ENCODE data around the gene MCTP1.

Gene MCTP1

GRCh38 chr5:94812232-94812631, 472.7 kb downstream of the MCTP1 start:
- Histone ChIP-seq H3K27ac (ENCODE audit: poor library complexity, severe bottlenecking) (no peak overlapping the region), H3K27me3 (ENCODE audit: insufficient read depth, poor library complexity, severe bottlenecking) (peaks cover 5% of the 10 kb centered on the region), H3K36me3 (ENCODE audit: low read depth) (no peaks in the 10 kb centered on the region), H3K9me3 (ENCODE audit: severe bottlenecking) (no peaks in the 10 kb centered on the region), H3K4me3 (ENCODE audit: severe bottlenecking) (no peak overlapping the region), H3K4me1 (ENCODE audit: insufficient read depth, poor library complexity, severe bottlenecking) (no peaks in the 10 kb centered on the region)
- DNase-seq (ENCODE audit: low spot score): no peak
- ATAC-seq (ENCODE audit: low read depth): no peak
- peak; percentile 13 for TF ChIP-seq CTCF (IDR thresholded peaks at IDR 0.05; ENCODE audit: poor library complexity, severe bottlenecking)

GRCh38 chr5:94811331-94811730, 473.6 kb downstream of the MCTP1 start:
- ATAC-seq (ENCODE audit: low read depth) (no peak), DNase-seq (ENCODE audit: low spot score) (no peak)
- H3K27ac ChIP-seq (ENCODE audit: poor library complexity, severe bottlenecking): no peak overlapping the region
- H3K9me3 ChIP-seq (ENCODE audit: severe bottlenecking): no peaks in the 10 kb centered on the region
- H3K36me3 ChIP-seq (ENCODE audit: low read depth): no peaks in the 10 kb centered on the region
- TF ChIP-seq CTCF (IDR thresholded peaks at IDR 0.05; ENCODE audit: poor library complexity, severe bottlenecking): no peak
- H3K27me3 ChIP-seq (ENCODE audit: insufficient read depth, poor library complexity, severe bottlenecking): peaks cover 5% of the 10 kb centered on the region
- no peak overlapping the region for H3K4me3 ChIP-seq (ENCODE audit: severe bottlenecking)
- no peaks in the 10 kb centered on the region for H3K4me1 ChIP-seq (ENCODE audit: insufficient read depth, poor library complexity, severe bottlenecking)

- ATAC-seq (ENCODE audit: low read depth) (no peak), DNase-seq (ENCODE audit: low spot score) (no peak)
- Histone ChIP-seq H3K9me3 (ENCODE audit: severe bottlenecking) (no peaks in the 10 kb centered on the region), H3K4me1 (ENCODE audit: insufficient read depth, poor library complexity, severe bottlenecking) (no peaks in the 10 kb centered on the region), H3K4me3 (ENCODE audit: severe bottlenecking) (no peak overlapping the region), H3K27me3 (ENCODE audit: insufficient read depth, poor library complexity, severe bottlenecking) (peaks cover 5% of the 10 kb centered on the region), H3K27ac (ENCODE audit: poor library complexity, severe bottlenecking) (no peak overlapping the region), H3K36me3 (ENCODE audit: low read depth) (no peaks in the 10 kb centered on the region)
- TF ChIP-seq CTCF (IDR thresholded peaks at IDR 0.05; ENCODE audit: poor library complexity, severe bottlenecking): no peak
These were observed 474.0 kb downstream of the MCTP1 start for GRCh38 chr5:94810877-94811276.

DNA sequence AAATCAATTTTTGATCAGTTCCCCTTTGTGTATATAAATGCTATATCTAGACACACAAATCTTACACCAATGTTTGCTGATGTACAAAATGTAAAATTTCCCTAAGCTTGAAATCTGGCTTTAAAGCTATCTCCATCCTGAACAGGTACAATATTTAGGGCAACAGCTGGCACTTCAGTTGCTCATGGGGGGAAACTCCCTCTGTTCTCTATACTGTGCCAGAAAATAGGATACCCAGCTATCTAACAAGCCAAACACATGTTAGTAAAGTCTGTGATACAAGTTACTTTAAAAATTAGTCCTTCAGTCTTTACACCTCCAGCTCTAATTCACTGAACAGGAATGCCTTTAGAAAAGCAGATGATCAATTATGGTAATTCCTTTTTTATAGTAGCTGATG, 474.6 kb downstream of the MCTP1 start:
- Histone ChIP-seq H3K4me1 (ENCODE audit: insufficient read depth, poor library complexity, severe bottlenecking) (no peaks in the 10 kb centered on the region), H3K36me3 (ENCODE audit: low read depth) (no peaks in the 10 kb centered on the region), H3K27ac (ENCODE audit: poor library complexity, severe bottlenecking) (no peak overlapping the region), H3K27me3 (ENCODE audit: insufficient read depth, poor library complexity, severe bottlenecking) (peaks cover 5% of the 10 kb centered on the region), H3K9me3 (ENCODE audit: severe bottlenecking) (no peaks in the 10 kb centered on the region), H3K4me3 (ENCODE audit: severe bottlenecking) (no peak overlapping the region)
- ATAC-seq (ENCODE audit: low read depth) (no peak), DNase-seq (ENCODE audit: low spot score) (no peak)
- no peak for TF ChIP-seq CTCF (IDR thresholded peaks at IDR 0.05; ENCODE audit: poor library complexity, severe bottlenecking)

DNA sequence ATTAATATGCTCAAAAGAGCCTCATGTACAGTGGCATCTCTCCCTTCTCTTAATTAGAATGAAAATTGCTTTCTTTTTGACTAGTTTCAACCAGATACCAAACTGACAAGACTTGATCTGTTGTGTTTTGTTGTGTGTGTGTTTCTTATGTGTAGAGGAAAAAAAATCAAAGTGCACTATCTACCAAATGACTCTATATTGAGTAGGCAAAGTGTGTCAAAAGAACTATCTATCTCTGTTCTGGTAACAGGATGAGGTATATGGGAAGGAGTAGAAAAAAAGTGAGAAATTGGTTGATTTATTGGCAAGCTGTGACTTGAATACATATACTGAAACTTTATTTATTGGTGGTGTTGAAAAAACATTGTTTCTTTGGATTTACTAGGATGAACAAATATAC, 476.4 kb downstream of the MCTP1 start:
- TF ChIP-seq CTCF (IDR thresholded peaks at IDR 0.05; ENCODE audit: poor library complexity, severe bottlenecking): no peak
- peaks cover 5% of the 10 kb centered on the region for H3K27me3 ChIP-seq (ENCODE audit: insufficient read depth, poor library complexity, severe bottlenecking)
- ATAC-seq (ENCODE audit: low read depth) (no peak), DNase-seq (ENCODE audit: low spot score) (no peak)
- no peaks in the 10 kb centered on the region for H3K4me1 ChIP-seq (ENCODE audit: insufficient read depth, poor library complexity, severe bottlenecking)
- H3K27ac ChIP-seq (ENCODE audit: poor library complexity, severe bottlenecking): no peak overlapping the region
- no peaks in the 10 kb centered on the region for H3K36me3 ChIP-seq (ENCODE audit: low read depth)
- H3K9me3 ChIP-seq (ENCODE audit: severe bottlenecking): no peaks in the 10 kb centered on the region
- no peak overlapping the region for H3K4me3 ChIP-seq (ENCODE audit: severe bottlenecking)

Data from RWPE2 (cell line).